HFFc6 (cell line): ENCODE results near the gene TMEM158. TPM values are rescaled to one million over a fixed set of nuclear protein-coding genes. Genes with fewer than 3 reads are reported as not detected.
A peak's percentile ranks its signal among the peaks of the same experiment; 100 is the strongest.

Experiments used
- DNase-seq: peaks from one replicate; pipeline ENCODE4 v3.0.0-alpha.2; 2018
- H3K27ac Mint-ChIP-seq: 2 replicates; pipeline ENCODE4 v1.8.0; 2020; ENCODE audit warnings: mild to moderate bottlenecking, mixed read lengths
- H3K27me3 Mint-ChIP-seq: 2 replicates; pipeline ENCODE4 v1.8.0; 2021; ENCODE audit warnings: mild to moderate bottlenecking, moderate library complexity, mixed read lengths; ENCODE audit not compliant: insufficient read depth
- H3K36me3 Mint-ChIP-seq: 2 replicates; pipeline ENCODE4 v1.8.0; 2021; ENCODE audit warnings: low read depth, mixed read lengths
- H3K4me1 Mint-ChIP-seq: 2 replicates; pipeline ENCODE4 v1.8.0; 2020; ENCODE audit warnings: low read depth, mixed read lengths
- H3K4me3 Mint-ChIP-seq: 2 replicates; pipeline ENCODE4 v1.8.0; 2020; ENCODE audit warnings: mild to moderate bottlenecking, moderate library complexity, mixed read lengths
- H3K9me3 Mint-ChIP-seq: 2 replicates; pipeline ENCODE4 v1.8.0; 2020; ENCODE audit warnings: mild to moderate bottlenecking, mixed read lengths
- CTCF ChIP-seq: fragments of 200-600 bp; sonication (generic); IDR thresholded peaks from 2 replicates; pipeline ENCODE4 v1.5.0; 2021; ENCODE audit warnings: antibody characterized with exemption, mild to moderate bottlenecking
- total RNA-seq, 6 experiments: library from RNA; stranded (reverse); fragmentation: NEBNext Ultra II Directional; extraction: Animal tissue kit (Norgen Biotek cat#: 25700); gene quantifications; 2 replicates in 1 of 6; 3 replicates in 5 of 6; pipeline ENCODE4 v1.2.3, GENCODE V29; 2021

TMEM158 gene
- total RNA-seq, 6 experiments from 2014 or later = 26.1 to 82.2 (median 29.4) TPM

GRCh38 chr3:45214061-45214680 is 11.9 kb downstream of the TMEM158 start:
- Mint-ChIP-seq H3K27me3 (no peaks in the 10 kb centered on the region; the same call in 1 of the 2 replicates), H3K4me3 (no peak overlapping the region), H3K4me1 (peaks cover 49% of the 10 kb centered on the region), H3K36me3 (no peaks in the 10 kb centered on the region), H3K9me3 (no peaks in the 10 kb centered on the region), H3K27ac (no peak overlapping the region)
- DNase-seq = no peak
- no peak for TF ChIP-seq CTCF

GRCh38 chr3:45212095-45212468 is 14.0 kb downstream of the TMEM158 start:
- Mint-ChIP-seq H3K4me1 (peaks cover 42% of the 10 kb centered on the region), H3K27me3 (no peaks in the 10 kb centered on the region; the same call in 1 of the 2 replicates), H3K27ac (no peak overlapping the region), H3K36me3 (no peaks in the 10 kb centered on the region), H3K9me3 (no peaks in the 10 kb centered on the region), H3K4me3 (no peak overlapping the region)
- TF ChIP-seq CTCF = 0 out of 2 replicates have a peak, but pooled peaks have one; percentile 11
- DNase-seq = no peak

DNA sequence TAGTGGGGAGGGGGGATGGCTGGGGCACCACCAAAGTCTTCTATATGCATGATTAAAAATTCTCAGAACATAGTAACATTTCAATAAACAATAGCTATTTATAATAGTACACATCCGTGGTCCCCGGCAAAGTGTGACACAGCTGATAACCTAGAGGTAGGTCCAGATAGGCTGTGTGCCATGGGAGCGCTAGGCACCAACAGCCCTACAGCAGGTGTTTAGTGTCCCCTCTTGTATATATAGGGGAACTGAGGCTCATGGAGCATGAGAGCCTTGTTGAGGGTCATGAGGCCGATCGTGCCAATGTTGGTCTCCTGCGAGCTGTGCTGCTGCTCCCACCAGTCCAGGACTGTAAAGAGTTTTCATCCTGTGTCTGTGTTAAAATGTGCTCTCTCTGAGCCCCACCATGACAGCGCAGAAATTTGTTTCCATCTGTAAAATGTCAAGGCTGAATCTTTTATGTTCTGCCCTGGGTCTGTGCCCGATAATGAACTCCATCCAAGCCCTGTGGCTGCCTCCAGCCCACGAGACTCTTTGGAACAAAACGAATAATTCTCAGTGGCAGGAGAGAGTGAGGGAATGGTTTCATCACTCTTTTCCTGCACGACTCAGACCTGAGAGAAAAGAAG is 14.5 kb downstream of the TMEM158 start:
- H3K27ac Mint-ChIP-seq = no peak overlapping the region
- peaks cover 42% of the 10 kb centered on the region for H3K4me1 Mint-ChIP-seq
- TF ChIP-seq CTCF = no peak
- no peak for DNase-seq
- no peaks in the 10 kb centered on the region; the same call in 1 of the 2 replicates for H3K27me3 Mint-ChIP-seq
- H3K36me3 Mint-ChIP-seq = no peaks in the 10 kb centered on the region
- no peaks in the 10 kb centered on the region for H3K9me3 Mint-ChIP-seq
- H3K4me3 Mint-ChIP-seq = no peak overlapping the region

DNA sequence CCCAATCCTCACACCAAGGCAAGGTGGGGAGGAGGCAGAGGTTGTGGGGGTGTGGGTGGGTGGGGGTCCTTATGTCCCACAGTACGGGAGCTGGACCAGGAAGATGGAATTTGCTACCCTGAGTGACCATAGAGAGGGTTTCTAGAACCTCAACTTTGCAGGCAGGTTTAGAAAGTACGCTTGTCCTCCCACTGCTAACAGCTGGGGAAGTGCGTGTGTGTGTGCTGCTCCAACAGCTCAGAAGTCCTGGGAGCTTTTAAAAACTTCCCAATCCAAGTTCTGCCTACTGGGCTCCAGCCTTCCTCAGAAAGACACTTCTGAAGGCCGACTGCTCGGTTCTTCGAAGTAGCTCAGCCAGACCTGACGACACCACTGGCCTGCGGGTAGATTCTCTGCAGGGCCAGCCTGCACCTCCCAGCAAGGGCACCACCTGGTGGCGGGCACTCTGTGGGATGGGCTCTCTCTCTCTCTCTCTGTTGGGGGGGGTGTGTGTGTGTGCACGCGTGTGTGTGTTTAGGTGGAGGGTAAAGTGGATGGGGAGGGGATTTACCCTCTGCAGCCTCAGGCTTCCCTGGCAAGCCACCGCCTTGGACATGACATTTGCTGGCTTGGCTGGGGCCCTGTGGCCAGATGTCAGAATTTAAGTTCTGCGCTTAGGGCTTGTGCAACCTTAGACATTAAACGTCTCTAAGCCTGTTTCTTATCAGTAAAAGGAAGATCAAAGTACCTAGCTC is 15.6 kb downstream of the TMEM158 start:
- no peaks in the 10 kb centered on the region for H3K36me3 Mint-ChIP-seq
- H3K4me3 Mint-ChIP-seq = no peak overlapping the region
- H3K27ac Mint-ChIP-seq = no peak overlapping the region; the same call in 1 of the 2 replicates
- peak; percentile 92 for TF ChIP-seq CTCF
- peak; percentile 65 for DNase-seq
- no peaks in the 10 kb centered on the region; the same call in 1 of the 2 replicates for H3K27me3 Mint-ChIP-seq
- peaks cover 42% of the 10 kb centered on the region for H3K4me1 Mint-ChIP-seq
- no peaks in the 10 kb centered on the region for H3K9me3 Mint-ChIP-seq

DNA sequence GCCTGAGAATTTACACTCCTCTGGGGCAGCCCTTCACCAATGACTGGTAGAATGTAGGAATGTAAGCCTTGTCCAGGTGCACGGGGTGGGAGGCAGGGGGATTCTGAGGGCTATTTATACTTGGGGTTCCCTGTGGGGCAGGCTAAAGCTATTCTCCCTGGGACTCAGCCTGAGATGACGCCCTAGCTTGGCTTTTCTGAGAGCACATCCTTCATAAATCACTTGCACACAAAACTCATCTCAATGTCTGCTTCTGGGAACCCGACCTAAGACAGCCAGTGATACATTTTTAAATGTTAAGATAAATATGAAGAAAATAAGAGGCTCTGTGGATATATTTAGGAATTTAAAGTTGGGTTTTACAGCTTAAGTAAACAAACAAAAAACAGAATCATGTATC is 16.6 kb downstream of the TMEM158 start:
- no peaks in the 10 kb centered on the region for H3K36me3 Mint-ChIP-seq
- H3K9me3 Mint-ChIP-seq = no peaks in the 10 kb centered on the region
- no peak overlapping the region for H3K4me3 Mint-ChIP-seq
- no peak for TF ChIP-seq CTCF
- DNase-seq = no peak
- no peaks in the 10 kb centered on the region; the same call in 1 of the 2 replicates for H3K27me3 Mint-ChIP-seq
- H3K4me1 Mint-ChIP-seq = peaks cover 48% of the 10 kb centered on the region
- no peak overlapping the region for H3K27ac Mint-ChIP-seq
